Measurements from ENCODE around the gene LMNA.

DNA sequence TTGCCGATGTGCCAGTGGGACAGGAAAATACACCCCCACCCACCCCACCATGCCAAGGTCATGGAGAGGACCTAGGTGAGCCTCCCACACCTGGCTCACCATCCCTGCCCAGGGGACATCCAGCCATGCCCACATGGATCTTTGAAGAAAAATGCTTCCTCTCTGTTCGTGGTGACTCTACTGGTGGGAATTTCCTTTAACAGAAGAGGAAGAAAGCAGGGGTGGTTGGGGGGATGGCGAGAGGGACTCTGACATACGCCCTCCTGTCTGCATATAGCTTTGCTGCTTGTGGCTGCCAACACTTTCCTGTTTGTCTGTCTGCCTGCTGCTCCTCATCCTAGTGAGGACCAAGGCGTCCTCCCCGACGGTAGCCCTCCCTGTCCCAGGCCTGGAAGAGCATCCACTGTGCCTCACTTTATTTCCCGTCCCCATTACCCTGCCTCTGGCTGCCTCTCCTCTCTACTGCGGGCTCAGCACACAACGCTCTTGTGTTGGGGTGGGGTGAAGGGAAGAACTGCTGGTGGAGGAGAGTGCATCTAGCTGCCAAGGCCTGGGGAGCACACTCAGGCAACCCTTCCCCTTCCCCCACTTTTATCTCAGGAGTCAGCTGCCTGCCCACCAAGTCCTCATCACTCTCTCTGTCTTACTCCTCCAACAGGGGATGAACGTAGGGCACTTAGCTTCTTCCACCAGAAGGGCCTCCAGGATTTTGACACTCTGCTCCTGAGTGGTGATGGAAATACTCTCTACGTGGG lies 41.4 kb downstream of the LMNA start:
- no peak for TF ChIP-seq CTCF (IDR thresholded peaks at IDR 0.05)
- no peak for TF ChIP-seq EZH2 (IDR thresholded peaks at IDR 0.05)
- no peak for TF ChIP-seq EZH2phosphoT487 (IDR thresholded peaks at IDR 0.05)
